GM23338 (cell line): Measurements from ENCODE around the gene NDUFS7.

ENCODE experiments used
- CREB1 ChIP-seq: fragments of 250-450 bp; sonication (Bioruptor Pico); IDR thresholded peaks from 2 replicates; pipeline ENCODE4 v1.5.0; 2020; ENCODE audit warnings: low read depth, mild to moderate bottlenecking, moderate library complexity
- EZH2 ChIP-seq: fragments of 200-600 bp; sonication (generic); IDR thresholded peaks from one replicate; pipeline ENCODE4 v1.8.0; 2017; ENCODE audit warnings: antibody characterized with exemption, mild to moderate bottlenecking, low read depth; ENCODE audit not compliant: unreplicated experiment
- EZH2phosphoT487 ChIP-seq: fragments of 200-600 bp; sonication (generic); IDR thresholded peaks from one replicate; pipeline ENCODE4 v1.8.1; 2018; ENCODE audit warnings: antibody characterized with exemption; ENCODE audit not compliant: unreplicated experiment
- JUNB ChIP-seq: IDR thresholded peaks from one replicate; pipeline ENCODE4 v1.6.1; 2016; ENCODE audit warnings: antibody characterized with exemption; ENCODE audit not compliant: unreplicated experiment
- POLR2AphosphoS5 ChIP-seq: IDR thresholded peaks from 2 replicates; pipeline ENCODE4 v1.6.1; 2016; ENCODE audit warnings: antibody characterized with exemption, low read depth
- ZNF114 ChIP-seq: fragments of 250-450 bp; sonication (Bioruptor Pico); IDR thresholded peaks from 2 replicates; pipeline ENCODE4 v1.5.0; 2020; ENCODE audit warnings: mild to moderate bottlenecking, moderate library complexity
- ZNF331 ChIP-seq: fragments of 250-450 bp; sonication (Bioruptor Pico); IDR thresholded peaks from 2 replicates; pipeline ENCODE4 v1.5.0; 2020; ENCODE audit warnings: low read depth, mild to moderate bottlenecking, moderate library complexity
- ZNF462 ChIP-seq: fragments of 250-450 bp; sonication (Bioruptor Pico); IDR thresholded peaks from 2 replicates; pipeline ENCODE4 v1.5.0; 2020; ENCODE audit warnings: mild to moderate bottlenecking, moderate library complexity
- TF ChIP-seq, protein P1 (sequence below), 2 experiments: fragments of 200-600 bp in 1 of 2; sonication (generic) in 1 of 2; conservative IDR thresholded peaks; 2 replicates each; pipeline versions ENCODE4 v1.5.1 to v1.6.1; 2016 to 2017; ENCODE audit warnings: antibody characterized with exemption in 2 of 2, low read depth in 2 of 2, mild to moderate bottlenecking in 2 of 2, moderate library complexity in 1 of 2
- TF ChIP-seq, protein P2 (sequence below): IDR thresholded peaks from one replicate; pipeline ENCODE4 v1.6.1; 2018; ENCODE audit warnings: antibody characterized with exemption; ENCODE audit not compliant: unreplicated experiment

GRCh38 chr19:1400281-1401137 is 16.8 kb downstream of the NDUFS7 start:
- TF ChIP-seq, protein P1, sequence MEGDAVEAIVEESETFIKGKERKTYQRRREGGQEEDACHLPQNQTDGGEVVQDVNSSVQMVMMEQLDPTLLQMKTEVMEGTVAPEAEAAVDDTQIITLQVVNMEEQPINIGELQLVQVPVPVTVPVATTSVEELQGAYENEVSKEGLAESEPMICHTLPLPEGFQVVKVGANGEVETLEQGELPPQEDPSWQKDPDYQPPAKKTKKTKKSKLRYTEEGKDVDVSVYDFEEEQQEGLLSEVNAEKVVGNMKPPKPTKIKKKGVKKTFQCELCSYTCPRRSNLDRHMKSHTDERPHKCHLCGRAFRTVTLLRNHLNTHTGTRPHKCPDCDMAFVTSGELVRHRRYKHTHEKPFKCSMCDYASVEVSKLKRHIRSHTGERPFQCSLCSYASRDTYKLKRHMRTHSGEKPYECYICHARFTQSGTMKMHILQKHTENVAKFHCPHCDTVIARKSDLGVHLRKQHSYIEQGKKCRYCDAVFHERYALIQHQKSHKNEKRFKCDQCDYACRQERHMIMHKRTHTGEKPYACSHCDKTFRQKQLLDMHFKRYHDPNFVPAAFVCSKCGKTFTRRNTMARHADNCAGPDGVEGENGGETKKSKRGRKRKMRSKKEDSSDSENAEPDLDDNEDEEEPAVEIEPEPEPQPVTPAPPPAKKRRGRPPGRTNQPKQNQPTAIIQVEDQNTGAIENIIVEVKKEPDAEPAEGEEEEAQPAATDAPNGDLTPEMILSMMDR (conservative IDR thresholded peaks at IDR 0.05; ENCODE audit: low read depth in 2 of 2): no peak
- TF ChIP-seq POLR2AphosphoS5 (no peak), EZH2 (no peak), ZNF462 (no peak), EZH2phosphoT487 (no peak), ZNF114 (CRISPR knock-in tag) (no peak), CREB1 (CRISPR knock-in tag) (no peak), JUNB (no peak), ZNF331 (CRISPR knock-in tag) (no peak)
- TF ChIP-seq, protein P2, sequence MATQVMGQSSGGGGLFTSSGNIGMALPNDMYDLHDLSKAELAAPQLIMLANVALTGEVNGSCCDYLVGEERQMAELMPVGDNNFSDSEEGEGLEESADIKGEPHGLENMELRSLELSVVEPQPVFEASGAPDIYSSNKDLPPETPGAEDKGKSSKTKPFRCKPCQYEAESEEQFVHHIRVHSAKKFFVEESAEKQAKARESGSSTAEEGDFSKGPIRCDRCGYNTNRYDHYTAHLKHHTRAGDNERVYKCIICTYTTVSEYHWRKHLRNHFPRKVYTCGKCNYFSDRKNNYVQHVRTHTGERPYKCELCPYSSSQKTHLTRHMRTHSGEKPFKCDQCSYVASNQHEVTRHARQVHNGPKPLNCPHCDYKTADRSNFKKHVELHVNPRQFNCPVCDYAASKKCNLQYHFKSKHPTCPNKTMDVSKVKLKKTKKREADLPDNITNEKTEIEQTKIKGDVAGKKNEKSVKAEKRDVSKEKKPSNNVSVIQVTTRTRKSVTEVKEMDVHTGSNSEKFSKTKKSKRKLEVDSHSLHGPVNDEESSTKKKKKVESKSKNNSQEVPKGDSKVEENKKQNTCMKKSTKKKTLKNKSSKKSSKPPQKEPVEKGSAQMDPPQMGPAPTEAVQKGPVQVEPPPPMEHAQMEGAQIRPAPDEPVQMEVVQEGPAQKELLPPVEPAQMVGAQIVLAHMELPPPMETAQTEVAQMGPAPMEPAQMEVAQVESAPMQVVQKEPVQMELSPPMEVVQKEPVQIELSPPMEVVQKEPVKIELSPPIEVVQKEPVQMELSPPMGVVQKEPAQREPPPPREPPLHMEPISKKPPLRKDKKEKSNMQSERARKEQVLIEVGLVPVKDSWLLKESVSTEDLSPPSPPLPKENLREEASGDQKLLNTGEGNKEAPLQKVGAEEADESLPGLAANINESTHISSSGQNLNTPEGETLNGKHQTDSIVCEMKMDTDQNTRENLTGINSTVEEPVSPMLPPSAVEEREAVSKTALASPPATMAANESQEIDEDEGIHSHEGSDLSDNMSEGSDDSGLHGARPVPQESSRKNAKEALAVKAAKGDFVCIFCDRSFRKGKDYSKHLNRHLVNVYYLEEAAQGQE: no peak
